Esophagus mucosa (tissue), 1 donor: ENCODE results near the gene IL18R1. TPM values are rescaled to one million over a fixed set of nuclear protein-coding genes. Genes with fewer than 3 reads are reported as not detected.

ENCODE experiments used
- ATAC-seq: fragments of 200-7000 bp; cut with Tn5 transposase; one replicate; pipeline ENCODE4 v1.9.1; 2020
- total RNA-seq: library from RNA; stranded (reverse); gene quantifications from one replicate; pipeline ENCODE4 v1.2.4, GENCODE V29; 2023
- donor health status: DM: yes; HTN: yes; CAD: no.

Gene IL18R1
- total RNA-seq, 1 donor from 2014 or later, result 1.1 TPM

DNA sequence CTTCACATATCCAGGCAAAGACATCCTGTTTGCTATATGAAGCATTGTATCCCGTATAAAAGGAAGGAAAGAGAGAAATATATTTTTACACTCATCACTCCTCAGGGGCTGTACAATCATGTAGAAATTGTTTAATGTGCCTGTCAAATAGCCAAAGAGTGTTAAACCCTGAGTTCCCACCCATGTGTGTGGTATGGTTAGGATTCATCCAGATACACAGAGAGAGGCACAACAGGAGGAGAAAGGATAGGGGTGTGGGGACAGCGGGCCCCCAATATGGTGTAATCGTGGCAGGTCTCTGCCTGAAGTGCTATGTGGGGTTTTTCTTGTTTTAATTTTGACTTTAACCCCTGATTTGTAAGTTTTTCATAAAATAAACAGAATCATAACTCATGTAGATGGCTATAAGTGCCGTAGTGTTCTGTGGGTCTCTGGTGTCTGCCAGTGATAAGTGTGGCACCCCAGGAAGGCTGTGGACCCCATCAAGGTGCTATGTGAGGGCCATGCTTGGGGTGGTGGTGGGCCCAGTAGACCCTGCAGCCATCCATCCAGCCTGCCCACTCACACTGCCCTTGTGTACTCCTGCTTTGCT lies 10.2 kb upstream of the IL18R1 start:
- ATAC-seq, result no peak

DNA sequence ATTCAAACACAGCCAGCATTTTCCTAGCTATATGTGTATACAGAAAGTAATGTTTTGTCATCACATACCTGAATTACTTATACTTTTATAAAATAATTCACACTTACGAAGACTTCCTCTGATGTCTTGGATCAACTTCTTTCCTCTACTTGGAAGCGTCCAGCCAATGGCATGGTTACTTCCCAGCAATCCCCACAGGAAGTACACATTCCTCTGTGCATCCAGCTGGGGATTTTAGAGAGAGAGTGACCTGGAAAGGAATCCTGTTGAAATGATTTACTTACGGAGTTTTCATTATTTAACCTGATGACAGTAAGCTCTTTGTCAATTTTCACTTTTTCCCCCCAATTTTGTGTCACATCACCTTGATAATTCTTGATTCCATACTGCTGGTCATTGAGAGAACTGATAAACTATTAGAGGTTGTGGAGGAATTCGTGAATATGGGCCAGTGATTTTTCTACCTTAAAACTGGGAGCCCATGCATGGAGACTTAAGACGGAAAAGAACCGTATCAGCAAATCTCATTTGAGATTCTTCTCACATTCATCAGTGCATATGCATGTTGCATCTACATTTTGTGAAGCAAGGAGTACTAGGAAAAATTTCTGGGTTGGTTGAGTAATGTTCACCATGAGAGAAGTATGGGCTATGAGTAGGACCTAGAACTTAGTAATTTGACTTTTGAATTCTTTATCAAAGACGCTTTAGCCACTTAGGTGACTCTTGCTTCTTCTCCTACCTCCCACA lies 9.0 kb upstream of the IL18R1 start:
- no peak for ATAC-seq

DNA sequence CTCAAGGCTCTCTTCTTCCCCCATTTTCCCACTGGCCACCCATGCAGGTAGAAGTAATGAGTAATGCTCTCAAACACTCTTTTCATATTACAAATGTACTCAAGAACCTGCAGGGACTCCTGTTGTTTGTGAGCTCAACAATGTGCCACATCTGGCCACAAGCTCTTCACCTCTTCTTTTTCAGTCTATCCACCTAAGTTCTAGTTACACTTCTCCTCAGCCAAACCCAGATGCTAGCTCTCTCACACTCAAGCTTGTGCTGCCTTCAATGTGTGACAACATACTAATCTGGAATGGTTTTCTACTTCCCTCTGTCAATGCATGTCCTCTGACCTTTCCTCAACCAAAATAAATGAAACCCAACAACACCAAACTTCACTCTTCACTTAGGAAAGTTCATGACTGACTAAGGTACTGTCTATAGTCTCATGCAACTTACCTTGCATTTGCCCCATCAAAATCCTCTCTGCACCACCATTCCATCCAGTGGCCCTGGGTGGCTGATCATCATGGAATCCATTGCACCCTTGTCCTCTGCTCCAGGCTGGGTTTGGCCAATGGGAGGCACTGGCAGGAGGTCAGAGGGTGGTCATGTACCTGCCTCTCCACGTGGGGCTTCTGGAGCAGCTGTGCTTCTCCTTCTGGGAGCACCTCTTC lies 5.3 kb upstream of the IL18R1 start:
- ATAC-seq, result no peak

GRCh38 chr2:102356381-102356712 lies 751 bp downstream of the IL18R1 start:
- ATAC-seq, result no peak

- no peak for ATAC-seq
These were observed 1.1 kb downstream of the IL18R1 start for GRCh38 chr2:102356741-102357140.

GRCh38 chr2:102357937-102358336 lies 2.3 kb downstream of the IL18R1 start:
- no peak for ATAC-seq

DNA sequence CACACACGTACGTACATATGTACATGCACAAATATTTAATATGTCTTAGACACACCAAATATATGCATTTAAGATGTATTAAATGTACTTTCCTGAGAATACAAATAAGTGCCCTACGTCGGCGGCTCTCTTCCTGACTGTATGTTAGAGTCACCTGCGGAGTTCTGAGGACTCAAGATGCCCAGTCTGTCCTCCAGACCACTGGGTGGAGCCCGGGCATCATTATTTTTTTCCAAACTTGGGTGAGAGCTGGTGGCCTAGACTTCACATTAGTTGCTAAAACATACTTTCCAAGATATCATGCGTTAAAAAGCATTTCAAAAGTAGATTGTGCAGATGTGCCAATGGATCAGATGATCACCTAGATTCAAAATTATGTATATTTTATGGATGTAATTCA lies 2.9 kb downstream of the IL18R1 start:
- no peak for ATAC-seq

- ATAC-seq, result peak; percentile 77
These were observed 3.9 kb downstream of the IL18R1 start for GRCh38 chr2:102359527-102359926.

DNA sequence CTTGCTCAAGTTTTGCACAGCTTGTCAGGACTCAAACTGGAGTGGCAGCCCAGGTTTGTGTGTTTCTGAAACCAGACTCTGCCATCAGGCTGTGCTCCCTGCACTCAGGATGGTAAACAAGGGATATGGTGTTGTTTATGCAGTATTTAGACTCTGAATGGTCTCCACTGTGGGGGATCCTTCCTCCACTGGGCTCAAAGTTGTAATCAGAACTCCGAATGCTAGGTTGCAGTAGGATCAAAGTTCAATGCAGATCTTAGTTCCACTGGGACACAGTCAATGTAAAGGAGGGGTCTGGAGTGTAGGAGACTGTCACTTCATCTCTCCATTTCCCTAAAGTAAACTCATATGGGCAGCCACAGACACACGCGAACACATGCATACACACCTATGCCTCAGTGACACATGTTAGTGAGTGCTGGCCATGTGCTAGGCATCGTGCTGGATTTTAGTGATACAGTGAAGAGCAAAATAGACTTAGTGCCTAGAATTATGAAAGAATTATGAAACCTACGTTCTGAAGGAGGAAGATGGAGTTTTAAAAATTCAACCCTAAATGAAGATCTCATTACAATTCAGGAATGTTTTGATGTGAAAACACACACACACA lies 6.1 kb downstream of the IL18R1 start:
- ATAC-seq, result no peak

DNA sequence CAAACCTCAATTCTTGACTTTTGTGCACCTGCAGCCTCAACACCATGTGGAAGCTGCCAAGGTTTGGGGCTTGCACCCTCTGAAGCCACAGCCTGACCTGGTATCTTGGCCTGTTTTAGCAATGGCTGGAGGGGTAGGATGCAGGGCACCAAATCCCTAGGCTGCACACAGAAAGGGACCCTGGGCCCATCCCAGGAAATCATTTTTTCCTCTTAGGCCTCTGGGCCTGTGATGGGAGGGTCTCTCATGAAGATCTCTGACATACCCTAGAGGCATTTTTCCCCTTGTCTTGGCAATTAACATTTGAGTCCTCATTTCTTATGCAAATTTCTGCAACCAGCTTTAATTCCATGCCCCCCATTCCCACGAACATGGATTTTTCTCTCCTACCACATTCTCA lies 10.2 kb downstream of the IL18R1 start:
- no peak for ATAC-seq

DNA sequence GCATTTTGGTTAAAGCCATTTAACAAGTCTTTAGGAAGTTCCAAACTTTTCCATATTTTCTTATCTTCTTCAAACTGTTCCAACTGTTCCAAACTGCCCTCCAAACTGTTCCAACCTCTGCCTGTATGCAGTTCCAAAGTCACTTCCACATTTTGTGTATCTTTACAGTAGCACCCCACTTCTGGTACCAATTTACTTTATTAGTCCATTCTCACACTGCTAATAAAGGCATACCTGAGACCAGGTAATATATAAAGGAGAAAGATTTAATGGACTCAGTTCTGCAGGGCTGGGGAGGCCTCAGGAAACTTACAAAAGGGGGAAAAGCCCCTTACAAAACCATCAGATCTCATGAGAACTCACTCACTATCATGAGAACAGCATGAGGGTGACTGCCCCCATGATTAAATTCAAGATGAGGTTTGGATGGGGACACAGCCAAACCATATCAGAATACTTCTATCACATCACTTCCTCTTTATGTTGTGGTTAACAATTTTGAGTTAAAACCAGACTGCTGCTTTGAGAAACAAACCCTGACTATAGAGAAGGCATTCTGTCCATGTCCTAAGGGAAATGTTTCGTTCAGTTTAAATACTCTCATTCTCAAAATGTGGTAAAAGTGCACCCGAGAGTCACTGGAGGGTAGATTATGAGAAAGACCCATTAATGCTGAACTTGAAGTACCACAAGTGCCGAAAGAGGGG lies 11.0 kb downstream of the IL18R1 start:
- no peak for ATAC-seq

DNA sequence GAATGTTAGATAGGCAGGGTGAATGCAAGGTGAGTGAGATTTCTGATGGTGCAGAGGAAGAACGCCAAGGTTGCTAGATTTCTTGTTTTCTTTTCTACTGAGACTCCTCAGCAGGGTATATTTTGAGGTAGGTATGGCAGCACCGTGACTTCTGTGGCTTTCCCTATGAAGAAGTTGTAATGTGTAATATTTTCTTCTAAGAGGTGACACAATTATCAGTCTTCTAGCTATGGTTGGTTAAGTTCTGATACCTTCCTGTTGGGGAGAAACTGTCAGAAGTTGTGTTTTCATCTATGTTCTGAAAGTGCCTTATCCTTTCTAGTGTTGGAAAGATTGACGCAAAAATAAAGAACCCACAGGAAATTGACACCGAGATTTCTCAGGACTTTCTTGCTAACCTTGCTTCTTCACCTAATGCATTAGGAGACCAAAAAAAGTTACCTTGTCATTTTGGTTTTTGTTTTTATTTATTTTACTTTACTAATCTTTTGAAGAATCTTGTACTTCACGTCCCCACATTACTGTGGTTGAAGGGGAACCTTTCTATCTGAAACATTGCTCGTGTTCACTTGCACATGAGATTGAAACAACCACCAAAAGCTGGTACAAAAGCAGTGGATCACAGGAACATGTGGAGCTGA lies 11.9 kb downstream of the IL18R1 start:
- ATAC-seq, result no peak

DNA sequence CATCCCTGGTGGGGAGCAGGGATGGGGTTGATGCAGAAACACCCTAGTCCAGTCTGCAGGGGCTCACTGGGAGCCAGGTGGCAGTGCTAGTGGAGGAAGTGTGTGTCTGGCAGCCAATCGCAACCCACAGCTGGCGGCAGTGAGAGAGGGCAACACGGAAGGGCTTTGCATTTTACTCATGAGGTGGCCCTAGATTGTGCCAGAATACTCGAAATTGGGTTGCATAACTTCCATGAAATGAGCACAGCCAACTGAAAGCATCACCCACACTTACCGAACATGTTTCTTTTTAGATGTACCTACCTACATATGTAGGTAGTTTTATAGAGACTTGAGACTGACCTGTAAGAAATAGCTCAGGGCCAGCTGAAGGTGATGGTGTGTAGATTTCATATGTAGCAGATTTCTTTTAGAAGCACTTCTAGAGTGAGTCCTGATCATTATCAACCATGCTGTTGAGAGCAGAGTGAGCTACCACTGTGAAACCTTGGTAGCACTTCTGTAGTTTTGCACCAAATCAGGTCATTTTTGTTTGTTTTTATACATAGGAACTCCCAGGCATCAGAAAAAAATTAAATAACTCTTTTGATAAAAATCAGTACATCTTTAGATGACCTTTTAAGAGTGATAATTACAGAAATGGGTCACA lies 13.0 kb downstream of the IL18R1 start:
- no peak for ATAC-seq

DNA sequence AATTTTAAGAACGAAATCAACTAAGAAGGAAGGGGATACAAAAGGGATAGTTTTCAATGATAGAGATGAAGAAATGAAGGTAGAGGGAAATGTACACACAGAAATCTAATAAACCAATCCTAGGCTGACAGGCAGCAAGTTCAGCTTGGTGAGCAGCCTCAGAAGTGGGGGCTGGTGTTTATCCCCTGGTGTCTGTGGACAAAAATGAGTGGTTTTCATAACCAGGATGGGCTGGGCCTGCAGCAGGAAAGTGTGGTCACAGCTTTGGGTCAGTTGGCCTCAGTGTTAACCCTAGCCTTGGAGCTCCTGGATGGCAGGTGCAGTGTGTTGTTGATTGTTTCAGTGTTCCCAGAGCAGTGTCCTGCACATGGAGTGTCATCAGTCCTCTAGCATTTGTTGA lies 14.3 kb downstream of the IL18R1 start:
- no peak for ATAC-seq

DNA sequence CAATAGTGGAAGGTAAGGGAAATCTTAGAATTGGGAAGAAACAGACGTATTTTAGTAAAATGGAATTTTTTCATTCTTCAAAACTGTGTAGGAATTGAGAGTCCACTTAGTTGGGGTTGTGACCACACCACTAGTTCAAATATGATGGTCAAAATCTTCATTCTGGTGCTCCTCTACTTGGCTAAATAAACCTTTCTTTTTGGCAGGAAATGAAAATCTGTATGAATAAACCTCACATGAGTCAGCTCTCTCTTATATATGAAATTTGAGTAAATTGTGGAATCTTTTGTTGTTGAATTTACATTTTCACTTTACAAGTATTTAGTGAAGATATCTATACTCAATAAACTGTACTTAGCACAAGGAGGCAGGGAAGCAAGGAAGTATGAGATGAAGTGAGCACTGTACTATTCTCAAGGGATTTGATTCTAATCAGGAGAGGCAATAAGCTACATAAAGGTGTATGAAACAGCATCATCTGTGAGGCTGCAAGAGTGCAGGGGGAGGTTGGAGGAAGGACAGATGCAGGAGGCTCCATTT lies 20.5 kb downstream of the IL18R1 start:
- ATAC-seq, result no peak

- ATAC-seq, result no peak
These were observed 28.1 kb downstream of the IL18R1 start for GRCh38 chr2:102383722-102384121.

DNA sequence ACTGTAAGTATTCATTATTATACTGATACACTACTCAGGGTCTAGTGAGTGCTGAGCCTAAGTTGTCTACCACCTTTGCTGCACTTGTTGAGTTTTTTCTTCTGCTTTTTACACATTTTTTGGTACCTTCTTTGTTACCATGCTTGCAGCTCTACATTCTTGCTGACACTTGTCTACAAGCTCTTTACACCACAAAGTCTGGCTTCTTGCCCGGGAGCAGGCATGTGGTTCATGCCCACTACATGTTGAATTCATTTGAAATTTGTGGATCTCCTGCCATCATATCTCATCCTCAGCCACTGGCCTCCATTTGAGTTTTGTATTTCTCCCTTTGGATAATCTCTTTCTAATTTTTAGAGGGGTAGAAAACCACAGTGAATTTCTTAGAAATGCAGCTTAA lies 29.9 kb downstream of the IL18R1 start:
- no peak for ATAC-seq

GRCh38 chr2:102386004-102386403 lies 30.4 kb downstream of the IL18R1 start:
- no peak for ATAC-seq

DNA sequence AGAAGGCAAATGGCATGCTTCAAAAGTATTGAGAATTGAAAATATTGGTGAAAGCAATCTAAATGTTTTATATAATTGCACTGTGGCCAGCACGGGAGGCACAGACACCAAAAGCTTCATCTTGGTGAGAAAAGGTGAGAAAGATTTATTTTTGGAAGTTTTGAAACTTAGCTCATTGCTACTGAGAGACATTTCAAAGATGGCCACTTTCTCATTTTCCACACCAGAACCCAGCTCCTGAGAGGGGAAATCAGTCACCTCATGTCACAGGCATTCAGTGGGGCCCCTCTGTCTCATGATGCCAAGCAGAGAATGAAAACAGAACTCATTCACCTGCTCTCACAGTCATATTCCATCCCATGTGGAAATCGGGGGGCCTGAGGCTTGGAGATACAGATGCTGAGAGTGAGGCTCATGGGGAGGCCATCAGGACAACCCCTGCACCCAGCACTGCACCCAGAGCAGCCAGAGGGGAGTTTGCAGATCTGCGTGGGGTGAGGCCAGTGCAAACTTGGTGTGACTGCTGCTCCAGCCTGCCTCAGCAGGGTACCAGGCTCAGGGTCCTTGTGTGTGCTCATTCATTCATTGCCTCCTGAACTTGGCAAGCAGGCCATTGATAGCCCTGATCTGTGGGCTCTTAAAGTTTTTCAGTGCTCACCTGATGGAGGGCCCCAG lies 31.4 kb downstream of the IL18R1 start:
- ATAC-seq, result no peak

GRCh38 chr2:102387763-102388546 lies 32.4 kb downstream of the IL18R1 start:
- no peak for ATAC-seq
